Naive thymus-derived CD4-positive, alpha-beta T cell (primary cell): Measurements from ENCODE around the gene TOM1L2. TPM values are rescaled to one million over a fixed set of nuclear protein-coding genes. Genes with fewer than 3 reads are reported as not detected.

Source experiments
- ATAC-seq: fragments of 150-1000 bp; cut with Tn5 transposase; 2 replicates; pipeline ENCODE4 v1.10.0; 2021; ENCODE audit warnings: mild to moderate bottlenecking, moderate library complexity
- CTCF ChIA-PET: fragments of 350-600 bp; sonication (Branson Sonifier 250); formaldehyde crosslinking; loops from one replicate; lab custom pipeline; 2021; ENCODE audit warnings: antibody characterized with exemption; lab: Charles Lee
- POLR2A ChIA-PET: fragments of 350-600 bp; sonication (Branson Sonifier 250); formaldehyde crosslinking; loops from one replicate; lab custom pipeline; 2021; ENCODE audit warnings: antibody characterized with exemption, inconsistent platforms; lab: Charles Lee
- DNase-seq, 9 donors: peaks; one replicate each; pipeline versions ENCODE4 v3.0.0 to v3.0.0-alpha.2; 2020 to 2022; ENCODE audit warnings: mixed read lengths in 1 of 9
- H3K27ac ChIP-seq: one replicate; pipeline ENCODE4 v1.7.0; 2013; ENCODE audit warnings: mild to moderate bottlenecking, low read depth, low read length, moderate library complexity
- H3K27me3 ChIP-seq, 2 donors: one replicate each; pipeline ENCODE4 v1.7.0; 2013; ENCODE audit warnings: low read length in 2 of 2, mild to moderate bottlenecking in 2 of 2, moderate library complexity in 2 of 2; ENCODE audit not compliant: control insufficient read depth in 2 of 2, insufficient read depth in 2 of 2
- H3K36me3 ChIP-seq, 3 experiments: 1 replicate in 2 of 3; 2 replicates in 1 of 3; pipeline ENCODE4 v1.7.0; 2013; ENCODE audit warnings: low read length in 3 of 3, mild to moderate bottlenecking in 3 of 3, moderate library complexity in 1 of 3; ENCODE audit not compliant: insufficient read depth in 3 of 3, control insufficient read depth in 2 of 3
- H3K4me1 ChIP-seq, 2 donors: one replicate each; pipeline ENCODE4 v1.7.0; 2013; ENCODE audit warnings: low read length in 2 of 2, mild to moderate bottlenecking in 2 of 2, moderate library complexity in 1 of 2; ENCODE audit not compliant: control insufficient read depth in 2 of 2, insufficient read depth in 2 of 2
- H3K4me3 ChIP-seq: 2 replicates; pipeline ENCODE4 v1.7.0; 2013; ENCODE audit warnings: mild to moderate bottlenecking, low read length
- H3K9me3 ChIP-seq, 3 experiments: 1 replicate in 2 of 3; 2 replicates in 1 of 3; pipeline ENCODE4 v1.7.0; 2013; ENCODE audit warnings: low read length in 3 of 3; ENCODE audit not compliant: control insufficient read depth in 2 of 3
- H3K27ac Mint-ChIP-seq, 9 donors: one replicate each; pipeline ENCODE4 v1.8.0; 2020 to 2022; ENCODE audit warnings: mixed read lengths in 9 of 9, mild to moderate bottlenecking in 8 of 9, moderate library complexity in 5 of 9, inconsistent platforms in 2 of 9
- H3K27me3 Mint-ChIP-seq, 5 donors: one replicate each; pipeline ENCODE4 v1.8.0; 2021 to 2022; ENCODE audit warnings: mixed read lengths in 5 of 5, mild to moderate bottlenecking in 1 of 5
- H3K36me3 Mint-ChIP-seq, 5 donors: one replicate each; pipeline ENCODE4 v1.8.0; 2020 to 2022; ENCODE audit warnings: mixed read lengths in 5 of 5, mild to moderate bottlenecking in 3 of 5, inconsistent platforms in 1 of 5
- H3K4me1 Mint-ChIP-seq, 7 donors: one replicate each; pipeline ENCODE4 v1.8.0; 2020 to 2022; ENCODE audit warnings: mixed read lengths in 7 of 7, mild to moderate bottlenecking in 3 of 7, inconsistent platforms in 1 of 7
- H3K4me3 Mint-ChIP-seq, 10 donors: one replicate each; pipeline ENCODE4 v1.8.0; 2020 to 2022; ENCODE audit warnings: mild to moderate bottlenecking in 10 of 10, mixed read lengths in 10 of 10, moderate library complexity in 6 of 10, inconsistent platforms in 2 of 10
- H3K9me3 Mint-ChIP-seq, 11 donors: one replicate each; pipeline ENCODE4 v1.8.0; 2020 to 2022; ENCODE audit warnings: mixed read lengths in 11 of 11, mild to moderate bottlenecking in 4 of 11, inconsistent platforms in 1 of 11, moderate library complexity in 1 of 11
- intact Hi-C, 2 donors: fragments of 100-400 bp; cut with micrococcal nuclease; formaldehyde crosslinking; loops; one replicate each; pipeline ENCODE4 v1.15.1; 2023
- polyA plus RNA-seq, 2 donors: library from polyadenylated mRNA; unstranded; fragments of 300-500 nt; fragmentation: Illumina TruSeq; gene quantifications; one replicate each; pipeline ENCODE4 v1.2.3, GENCODE V29; 2021
- total RNA-seq, 6 experiments: library from RNA in 5 of 6; stranded (reverse) in 5 of 6; gene quantifications; 1 replicate in 5 of 6; 2 replicates in 1 of 6; pipeline ENCODE4 v1.2.3 and lab custom pipeline; 2021 to 2026

The TOM1L2 gene
- total and polyA plus RNA-seq, 7 experiments from 2014 or later = 6.9 to 84.1 (median 61.0) TPM

GRCh38 chr17:17815436-17816200, 156.6 kb downstream of the TOM1L2 start:
- H3K27ac ChIP-seq = no peak overlapping the region
- H3K36me3 ChIP-seq = peaks cover 0 to 85% (median 17%) of the 10 kb centered on the region in 3 experiments
- Mint-ChIP-seq H3K4me1 (peaks cover 15 to 37% (median 29%) of the 10 kb centered on the region in 7 donors), H3K9me3 (peaks cover 0 to 2% (median 0%) of the 10 kb centered on the region in 11 donors), H3K36me3 (peaks cover 0 to 23% (median 12%) of the 10 kb centered on the region in 5 donors), H3K27me3 (no peaks in the 10 kb centered on the region), H3K27ac (peak overlapping the region in 3 of 9 donors; percentile 30 to 50 (median 43)), H3K4me3 (peak overlapping the region in 2 of 10 donors; percentile 29 to 52)
- no peaks in the 10 kb centered on the region for H3K27me3 ChIP-seq
- CTCF ChIA-PET = interaction anchor here (9.9 kb wide), 1 partner anchor 46 kb away, joined by 88 read pairs; no protein-coding TSS in a partner anchor
- ATAC-seq = no peak
- POLR2A ChIA-PET = interaction anchor here (0.5 kb wide), 1 partner anchor 185 kb away, joined by 3 read pairs; no protein-coding TSS in a partner anchor
- no peaks in the 10 kb centered on the region for H3K9me3 ChIP-seq
- intact Hi-C loops = no loop called here
- H3K4me3 ChIP-seq = no peak overlapping the region
- no peak for DNase-seq
- H3K4me1 ChIP-seq = peaks cover 13 to 26% of the 10 kb centered on the region in 2 donors

DNA sequence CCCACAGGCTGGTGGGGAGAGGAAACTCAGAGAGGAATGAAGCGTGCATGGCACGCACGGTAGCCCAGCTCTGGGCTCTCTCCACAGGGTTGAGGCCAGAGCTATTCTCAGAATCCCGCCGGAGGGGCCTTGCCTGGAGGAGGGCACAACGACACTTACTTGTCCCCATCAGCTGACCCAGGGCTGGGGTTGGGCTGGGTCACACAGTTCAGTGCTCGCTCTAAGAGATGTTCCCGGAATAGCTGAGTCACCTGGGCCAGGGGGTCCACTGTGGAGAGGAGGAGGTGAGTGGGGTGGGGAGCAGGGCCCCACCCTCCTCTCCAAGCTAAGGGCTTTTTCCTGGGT, 157.2 kb downstream of the TOM1L2 start:
- Histone ChIP-seq H3K4me3 (no peak overlapping the region), H3K27ac (no peak overlapping the region), H3K27me3 (no peaks in the 10 kb centered on the region), H3K9me3 (no peaks in the 10 kb centered on the region), H3K4me1 (peaks cover 12 to 20% of the 10 kb centered on the region in 2 donors), H3K36me3 (peaks cover 0 to 91% (median 17%) of the 10 kb centered on the region in 3 experiments)
- Mint-ChIP-seq H3K36me3 (peaks cover 0 to 21% (median 12%) of the 10 kb centered on the region in 5 donors), H3K9me3 (peaks cover 0 to 2% (median 0%) of the 10 kb centered on the region in 11 donors), H3K27me3 (no peaks in the 10 kb centered on the region), H3K4me3 (no peak overlapping the region), H3K4me1 (peaks cover 10 to 31% (median 23%) of the 10 kb centered on the region in 7 donors), H3K27ac (peak overlapping the region in 3 of 9 donors; percentile 46 to 50 (median 48))
- no peak for DNase-seq
- intact Hi-C loops = no loop called here
- ChIA-PET CTCF (interaction anchor here (9.9 kb wide), 1 partner anchor 46 kb away, joined by 88 read pairs; no protein-coding TSS in a partner anchor), POLR2A (no interaction called here)
- ATAC-seq = no peak

DNA sequence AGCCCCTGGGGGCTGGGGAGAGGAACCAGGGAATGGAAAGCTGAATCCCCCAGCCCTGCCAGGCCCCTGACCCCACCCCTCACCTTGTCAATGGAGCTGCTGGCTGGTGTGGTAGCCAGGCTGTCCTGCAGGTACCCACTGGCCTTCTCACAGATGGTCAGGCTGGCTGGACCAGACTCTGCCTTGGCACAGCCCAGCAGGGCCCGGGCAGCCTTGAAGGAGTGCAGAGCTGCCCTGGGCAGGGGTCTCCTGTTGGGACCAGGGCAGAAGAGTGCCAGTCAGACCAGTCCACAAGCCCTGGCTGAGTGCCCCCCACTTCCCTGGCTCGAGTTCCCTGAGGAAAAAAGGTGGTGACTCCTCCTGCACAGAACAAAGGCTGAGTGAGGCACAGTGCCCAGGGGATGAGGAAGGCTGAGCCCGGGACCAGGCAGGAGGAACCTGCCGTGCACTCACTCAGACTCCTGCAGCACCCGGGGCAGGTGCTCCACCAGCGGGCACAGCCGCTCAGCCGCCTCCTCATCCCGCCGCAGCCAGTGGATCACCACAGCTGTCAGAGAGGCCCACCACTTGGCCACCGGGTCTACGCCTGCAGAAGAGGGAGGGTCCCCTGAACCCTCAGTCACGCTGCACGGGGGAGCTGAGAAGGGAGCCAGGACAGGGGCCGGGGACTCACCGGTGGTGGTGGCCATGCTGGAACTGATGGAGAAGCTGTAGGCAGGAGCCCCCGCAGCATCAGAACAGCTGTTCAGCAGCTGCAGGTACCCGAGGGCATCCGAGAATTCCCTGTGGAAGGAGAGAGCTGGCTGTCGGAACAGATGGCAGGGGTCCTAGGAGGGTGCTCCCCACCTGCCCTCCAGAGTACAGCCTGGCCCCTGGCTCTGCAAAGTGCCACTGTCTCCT, 157.8 kb downstream of the TOM1L2 start:
- peaks cover 6 to 13% of the 10 kb centered on the region in 2 donors for H3K4me1 ChIP-seq
- H3K4me3 Mint-ChIP-seq = no peak overlapping the region
- intact Hi-C loops = no loop called here
- peaks cover 0 to 2% (median 0%) of the 10 kb centered on the region in 11 donors for H3K9me3 Mint-ChIP-seq
- peak overlapping the region in 3 of 9 donors; percentile 4 to 46 (median 9) for H3K27ac Mint-ChIP-seq
- ChIA-PET POLR2A (interaction anchor here (2.2 kb wide), 1 partner anchor 43 kb away, joined by 7 read pairs; no protein-coding TSS in a partner anchor), CTCF (interaction anchor here (2.7 to 9.9 kb wide), 3 partner anchors 17 to 47 kb away, joined by 13 to 88 read pairs (median 13); partner anchors contain the start of gene SREBF1)
- no peak overlapping the region for H3K4me3 ChIP-seq
- no peak overlapping the region for H3K27ac ChIP-seq
- peaks cover 0 to 89% (median 17%) of the 10 kb centered on the region in 3 experiments for H3K36me3 ChIP-seq
- H3K36me3 Mint-ChIP-seq = peaks cover 0 to 15% (median 10%) of the 10 kb centered on the region in 5 donors
- no peak for ATAC-seq
- DNase-seq = no peak
- H3K27me3 ChIP-seq = no peaks in the 10 kb centered on the region
- H3K9me3 ChIP-seq = no peaks in the 10 kb centered on the region
- no peaks in the 10 kb centered on the region for H3K27me3 Mint-ChIP-seq
- H3K4me1 Mint-ChIP-seq = peaks cover 6 to 25% (median 17%) of the 10 kb centered on the region in 7 donors

DNA sequence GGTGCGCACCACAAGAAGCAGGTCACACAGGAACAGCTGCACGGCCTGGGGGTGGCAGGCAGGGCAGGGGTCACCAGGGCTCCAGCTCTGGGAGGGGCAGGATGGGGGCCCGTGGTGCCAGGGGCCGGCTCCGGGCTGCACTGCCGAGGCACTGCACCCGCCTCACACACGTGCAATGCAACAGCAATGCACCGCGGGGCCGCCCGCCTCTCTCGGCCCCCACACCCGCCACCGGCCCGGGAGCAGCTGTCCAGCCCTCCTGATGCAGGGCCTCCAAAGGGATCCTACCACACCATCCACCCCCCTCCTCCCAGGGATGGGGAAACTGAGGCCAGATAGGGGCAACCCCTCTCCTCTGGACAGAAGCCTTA, 158.5 kb downstream of the TOM1L2 start:
- DNase-seq = no peak
- Mint-ChIP-seq H3K27ac (peak overlapping the region in 1 of 9 donors; percentile 4), H3K4me1 (peaks cover 5 to 21% (median 13%) of the 10 kb centered on the region in 7 donors), H3K4me3 (no peak overlapping the region), H3K27me3 (no peaks in the 10 kb centered on the region), H3K9me3 (peaks cover 0 to 2% (median 0%) of the 10 kb centered on the region in 11 donors), H3K36me3 (peaks cover 0 to 13% (median 8%) of the 10 kb centered on the region in 5 donors)
- Histone ChIP-seq H3K36me3 (peaks cover 0 to 82% (median 17%) of the 10 kb centered on the region in 3 experiments), H3K4me3 (no peak overlapping the region), H3K27me3 (no peaks in the 10 kb centered on the region), H3K27ac (no peak overlapping the region), H3K4me1 (peaks cover 6 to 9% of the 10 kb centered on the region in 2 donors), H3K9me3 (no peaks in the 10 kb centered on the region)
- ATAC-seq = no peak
- ChIA-PET POLR2A (interaction anchor here (1.0 to 2.2 kb wide), 2 partner anchors 8 to 44 kb away, joined by 3 to 7 read pairs; no protein-coding TSS in a partner anchor), CTCF (interaction anchor here (1.0 to 9.9 kb wide), 5 partner anchors 9 to 106 kb away, joined by 3 to 88 read pairs (median 13); partner anchors contain the start of gene SREBF1)
- intact Hi-C loops = no loop called here

GRCh38 chr17:17813055-17813724, 159.0 kb downstream of the TOM1L2 start:
- POLR2A ChIA-PET = interaction anchor here (1.0 to 2.2 kb wide), 3 partner anchors 9 to 44 kb away, joined by 3 to 7 read pairs (median 5); no protein-coding TSS in a partner anchor
- H3K4me1 ChIP-seq = peaks cover 6 to 9% of the 10 kb centered on the region in 2 donors
- Mint-ChIP-seq H3K27ac (peak overlapping the region in 4 of 9 donors; percentile 43 to 66 (median 46)), H3K36me3 (peaks cover 0 to 10% (median 5%) of the 10 kb centered on the region in 5 donors), H3K4me1 (peaks cover 5 to 18% (median 9%) of the 10 kb centered on the region in 7 donors), H3K27me3 (no peaks in the 10 kb centered on the region), H3K4me3 (no peak overlapping the region), H3K9me3 (peaks cover 0 to 2% (median 0%) of the 10 kb centered on the region in 11 donors)
- H3K36me3 ChIP-seq = peaks cover 0 to 77% (median 13%) of the 10 kb centered on the region in 3 experiments
- H3K9me3 ChIP-seq = no peaks in the 10 kb centered on the region
- no peak overlapping the region for H3K4me3 ChIP-seq
- DNase-seq (no peak), ATAC-seq (no peak)
- intact Hi-C loops = no loop called here
- CTCF ChIA-PET = interaction anchor here (0.6 to 9.9 kb wide), 14 partner anchors 8 to 133 kb away, joined by 3 to 88 read pairs (median 5); partner anchors contain the start of gene SREBF1
- H3K27ac ChIP-seq = peak overlapping the region; percentile 39
- no peaks in the 10 kb centered on the region for H3K27me3 ChIP-seq
